DMS79 (cell line): ENCODE results near the gene NELL1.

Experiments
- DNase-seq: peaks from one replicate; lab custom pipeline; 2025; lab: John Stamatoyannopoulos, UW

Gene NELL1

DNA sequence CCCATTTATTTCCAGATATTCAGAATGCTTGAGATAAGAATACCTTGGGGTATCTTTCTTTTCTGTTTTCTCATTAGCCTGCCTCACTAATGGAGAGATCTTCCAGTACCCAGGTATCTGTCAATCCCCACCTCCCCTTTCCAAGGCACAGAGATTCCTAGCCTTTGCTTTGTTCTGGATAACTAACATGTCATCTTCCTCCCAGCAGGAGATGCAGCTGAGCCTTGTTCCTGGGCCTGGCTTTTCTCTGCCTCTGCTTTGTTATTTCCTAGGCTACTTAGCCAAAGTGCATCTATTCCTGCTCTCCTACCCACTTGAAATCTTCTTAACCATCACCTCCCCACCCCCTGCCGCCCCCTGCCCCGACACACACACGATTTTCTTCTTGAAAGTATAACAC is 297.1 kb downstream of the NELL1 start:
- no peak for DNase-seq

DNA sequence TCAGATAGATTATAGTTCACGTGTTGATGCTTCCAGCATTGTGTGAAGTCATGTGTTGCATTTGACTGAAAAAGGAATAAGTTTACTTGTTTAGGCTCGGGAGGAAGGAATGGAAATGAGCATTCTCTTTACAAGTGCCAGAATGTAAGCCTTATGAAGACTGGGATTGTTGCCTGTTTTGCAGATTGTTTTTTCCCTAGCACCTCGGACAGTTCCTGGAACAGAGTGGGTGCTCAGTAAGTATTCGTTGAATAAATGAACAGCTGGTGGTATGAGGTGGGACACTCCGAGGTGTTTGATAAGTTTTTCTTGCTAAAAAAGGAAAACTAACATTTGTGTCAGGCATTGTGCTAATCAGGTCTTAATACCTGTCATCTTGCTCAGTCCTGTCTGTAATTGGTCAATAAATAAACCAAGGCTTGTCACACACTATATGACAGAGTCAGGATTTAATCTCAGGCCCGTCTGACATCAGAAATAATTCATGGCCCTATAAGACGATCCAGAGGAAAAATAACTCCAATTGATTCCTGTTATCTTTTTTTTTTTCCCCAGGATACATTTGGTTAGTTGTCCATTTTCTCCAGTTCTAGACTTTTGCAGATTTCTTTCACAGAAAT is 304.7 kb downstream of the NELL1 start:
- DNase-seq: no peak

DNA sequence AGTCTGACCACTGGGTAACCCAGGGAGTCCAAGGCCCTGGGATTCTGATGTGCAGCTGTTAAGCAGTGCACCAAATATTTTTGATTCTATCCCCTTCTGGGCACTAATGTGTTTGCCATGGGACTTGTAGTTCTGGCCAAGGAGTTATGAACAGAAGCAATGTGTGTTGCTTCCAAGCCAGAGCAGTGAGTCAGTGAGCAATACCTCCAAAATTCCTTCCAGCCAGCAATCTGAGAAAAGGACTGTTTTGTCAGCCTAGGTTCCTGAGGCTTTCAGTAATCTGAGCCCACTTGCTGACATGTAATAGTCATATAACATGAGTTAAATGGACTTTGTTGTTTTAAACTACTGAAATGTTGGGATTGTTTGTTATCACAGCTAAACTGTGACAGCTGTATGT is 311.4 kb downstream of the NELL1 start:
- DNase-seq: no peak

DNA sequence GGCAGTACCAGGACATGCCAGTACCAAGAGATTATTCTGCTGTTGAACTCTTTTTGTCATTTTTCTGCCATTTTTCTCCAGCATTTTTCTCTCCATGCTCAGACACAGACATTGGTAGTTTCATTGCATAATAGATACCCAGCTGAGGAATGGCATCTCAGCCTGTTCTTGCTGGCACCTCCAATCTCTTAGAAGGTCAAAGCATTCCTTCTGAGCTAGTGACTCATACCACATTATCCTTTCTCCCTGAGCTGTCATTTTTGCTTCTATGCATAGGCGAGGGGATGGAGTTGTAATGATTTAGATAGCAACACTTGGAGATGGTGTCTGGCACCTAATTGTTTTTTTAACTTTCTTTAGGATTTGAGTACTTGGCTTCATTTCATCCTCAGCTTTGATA is 321.1 kb downstream of the NELL1 start:
- DNase-seq: no peak

DNA sequence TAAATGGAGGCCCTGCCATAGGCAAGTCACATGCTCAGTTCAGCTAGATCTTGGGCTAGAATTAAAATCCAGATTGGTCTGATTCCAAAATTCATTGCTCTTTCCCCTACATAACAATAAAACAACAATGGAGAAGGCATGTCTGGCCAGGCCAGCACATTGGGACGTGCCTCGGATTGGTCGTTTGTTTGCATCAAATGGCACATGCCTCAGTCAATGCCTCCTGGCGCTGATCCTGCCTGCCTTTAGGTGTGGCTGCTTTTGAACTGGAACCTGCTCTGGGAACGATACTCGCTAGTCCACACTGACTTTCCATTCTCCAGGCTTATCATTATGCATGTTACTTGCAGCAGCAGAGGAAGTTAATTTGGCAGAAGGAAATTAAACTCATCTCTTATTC is 322.1 kb downstream of the NELL1 start:
- DNase-seq: no peak

DNA sequence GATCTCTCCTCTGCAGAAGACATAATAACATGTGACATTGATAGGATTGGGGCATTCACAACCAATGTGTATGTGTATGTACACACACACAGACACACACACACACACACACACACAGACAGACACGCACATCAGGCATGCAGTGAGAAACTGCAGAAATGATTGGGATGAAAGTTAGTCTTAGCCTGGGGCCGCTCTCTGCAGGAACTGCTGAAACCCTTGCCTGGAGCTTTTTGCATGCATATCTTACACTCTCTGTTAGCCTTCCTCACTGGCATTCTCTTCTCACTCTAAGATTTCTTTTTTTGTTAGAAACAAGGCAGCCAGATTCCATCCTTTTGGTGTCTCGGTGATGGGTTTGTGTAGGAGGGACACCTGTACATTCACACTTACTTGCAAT is 337.9 kb downstream of the NELL1 start:
- DNase-seq: no peak

DNA sequence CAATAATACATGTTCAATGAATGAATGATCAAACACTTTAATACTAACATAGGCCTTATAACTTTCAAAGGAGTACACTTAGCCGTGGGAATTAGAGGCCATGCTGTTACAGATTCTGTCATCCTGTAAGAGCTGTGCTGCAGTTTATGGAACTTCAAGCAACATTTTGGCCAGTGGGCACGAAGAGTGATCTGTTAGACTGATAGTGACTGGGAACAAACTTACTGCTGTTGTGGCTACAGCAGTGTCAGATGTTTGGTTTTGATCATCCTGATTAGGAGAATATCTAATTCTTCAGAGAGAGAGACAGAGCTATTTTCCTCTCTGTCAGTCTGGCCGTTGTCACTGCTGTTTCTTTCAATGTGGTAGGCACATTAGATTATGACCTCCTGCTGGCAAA is 348.9 kb downstream of the NELL1 start:
- DNase-seq: no peak

DNA sequence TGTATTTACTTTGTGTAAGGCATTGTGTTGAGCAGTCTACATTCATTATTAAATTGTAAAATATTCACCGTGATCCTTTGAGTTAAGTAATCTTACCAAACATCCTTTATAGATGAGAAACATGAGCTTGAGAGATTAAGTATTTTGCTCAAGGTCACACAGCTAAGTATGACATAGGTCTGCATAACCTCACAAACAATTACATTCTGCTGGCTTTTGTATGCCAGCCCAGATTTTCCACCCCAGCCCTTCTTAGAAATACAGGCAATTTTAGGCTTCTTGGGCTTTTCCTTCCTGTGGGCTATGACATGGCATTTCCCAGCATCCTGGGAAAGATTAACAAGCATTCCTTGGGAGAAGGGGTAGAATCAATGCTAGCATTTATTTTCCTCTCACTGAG is 357.3 kb downstream of the NELL1 start:
- DNase-seq: no peak

DNA sequence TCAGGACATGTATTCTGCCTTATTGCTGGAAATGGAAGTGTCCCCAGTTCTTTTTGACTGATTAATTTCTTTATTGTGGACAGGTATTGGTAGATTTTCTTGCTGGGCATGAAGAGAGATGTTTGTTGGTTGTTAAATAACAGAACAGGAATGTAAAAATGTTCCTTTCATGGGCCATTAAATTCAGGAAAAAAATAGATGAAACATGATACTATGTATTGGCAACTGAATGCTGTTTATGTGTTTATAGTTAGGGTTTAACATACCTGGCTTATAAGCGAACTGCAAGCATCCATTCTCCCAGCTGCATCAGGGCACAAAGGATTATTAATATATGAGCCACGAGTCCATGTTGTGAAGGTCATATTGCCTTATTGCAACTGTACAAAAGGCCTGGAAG is 368.5 kb downstream of the NELL1 start:
- DNase-seq: no peak

DNA sequence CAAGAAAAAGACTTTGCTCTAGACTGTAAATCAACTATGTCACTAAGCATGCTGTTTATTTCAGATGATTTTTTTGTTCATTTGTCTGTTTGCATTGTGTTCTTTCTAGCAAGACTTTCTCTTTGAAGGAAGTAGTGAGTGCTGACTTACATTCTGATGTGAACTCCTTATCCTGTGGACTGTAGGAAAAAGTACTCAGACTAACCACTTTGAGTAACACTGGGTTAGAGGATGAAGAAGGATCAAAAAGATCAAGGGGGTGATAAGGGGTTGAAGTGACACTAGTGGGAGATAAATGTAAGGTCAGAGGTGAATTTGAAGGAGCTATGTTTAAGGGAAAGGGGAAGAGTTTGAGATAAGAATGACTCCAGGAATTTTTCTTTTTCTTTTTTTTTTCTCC is 369.4 kb downstream of the NELL1 start:
- DNase-seq: no peak

DNA sequence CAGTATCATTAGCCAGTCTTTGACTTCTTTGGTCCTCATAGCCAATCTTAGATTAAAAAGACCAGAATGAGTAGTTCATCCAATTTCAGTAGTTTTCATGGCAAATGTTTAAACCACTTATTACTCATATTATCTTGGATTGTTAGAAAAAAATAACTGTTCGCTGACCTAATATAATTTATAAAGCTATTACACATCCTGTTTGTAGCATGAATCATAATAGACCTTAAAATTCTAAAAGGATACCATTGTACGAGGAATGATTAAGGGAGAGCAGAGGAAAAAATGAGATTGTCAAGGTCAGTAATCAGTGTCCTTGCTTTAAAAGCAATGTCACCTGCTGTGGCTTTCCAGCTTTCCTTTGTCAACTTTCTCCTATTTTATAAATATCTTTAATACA is 371.2 kb downstream of the NELL1 start:
- no peak for DNase-seq

DNA sequence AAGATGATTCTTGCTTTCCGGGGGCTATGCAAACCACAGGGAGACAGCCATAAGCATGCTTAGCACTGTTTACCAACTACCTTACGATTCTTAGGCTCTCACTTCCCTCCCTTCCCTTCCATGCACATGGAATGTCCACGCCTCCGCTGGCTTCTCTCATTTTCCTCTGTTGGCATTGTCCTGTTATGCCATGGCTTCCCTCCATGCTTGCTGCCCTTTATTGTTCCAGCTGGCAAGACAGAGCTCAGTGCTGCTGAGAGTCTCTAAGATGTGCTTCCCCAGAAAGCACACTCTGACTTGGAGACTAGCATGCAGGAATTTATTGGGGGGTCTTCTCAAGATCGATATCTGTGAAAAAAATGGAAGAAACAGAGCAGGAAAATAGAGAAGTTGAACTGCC is 379.2 kb downstream of the NELL1 start:
- DNase-seq: no peak

DNA sequence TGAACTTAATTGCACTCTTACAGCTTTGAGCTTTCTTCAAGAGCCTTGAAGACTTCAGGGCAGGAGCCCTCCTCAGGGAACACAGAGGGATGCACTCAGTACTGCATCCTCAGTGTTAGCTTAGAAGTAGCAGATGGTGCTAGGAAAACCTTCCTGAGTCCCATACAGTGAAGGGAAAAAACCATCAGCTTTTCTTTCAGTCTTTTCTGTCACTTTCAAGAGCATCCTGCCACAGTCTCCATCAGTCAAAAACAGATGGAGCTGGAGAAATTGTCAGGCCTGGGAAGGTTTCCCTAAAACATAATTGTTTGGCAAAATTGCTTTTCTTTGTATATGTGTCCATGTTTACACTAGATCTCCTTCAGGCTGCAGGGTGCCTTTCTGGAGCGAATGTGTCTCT is 384.1 kb downstream of the NELL1 start:
- DNase-seq: no peak

DNA sequence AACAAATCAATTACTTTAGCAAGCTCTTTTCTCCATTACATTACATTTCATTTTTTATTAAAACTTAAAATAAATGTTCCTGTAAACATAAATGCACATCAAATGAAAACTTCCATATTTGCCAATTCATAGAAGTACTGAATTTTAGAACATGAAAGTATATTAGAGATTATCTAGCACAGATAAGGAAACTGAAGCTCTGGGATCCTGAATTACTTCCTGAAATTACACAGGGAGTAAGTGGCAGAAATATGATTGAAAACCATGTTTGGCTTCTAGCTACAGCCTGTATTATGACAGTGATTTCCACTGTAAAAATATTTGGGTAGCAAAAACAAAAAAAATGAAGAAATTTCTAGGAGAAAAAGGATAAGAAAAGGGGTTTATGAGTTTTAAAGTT is 387.3 kb downstream of the NELL1 start:
- no peak for DNase-seq

DNA sequence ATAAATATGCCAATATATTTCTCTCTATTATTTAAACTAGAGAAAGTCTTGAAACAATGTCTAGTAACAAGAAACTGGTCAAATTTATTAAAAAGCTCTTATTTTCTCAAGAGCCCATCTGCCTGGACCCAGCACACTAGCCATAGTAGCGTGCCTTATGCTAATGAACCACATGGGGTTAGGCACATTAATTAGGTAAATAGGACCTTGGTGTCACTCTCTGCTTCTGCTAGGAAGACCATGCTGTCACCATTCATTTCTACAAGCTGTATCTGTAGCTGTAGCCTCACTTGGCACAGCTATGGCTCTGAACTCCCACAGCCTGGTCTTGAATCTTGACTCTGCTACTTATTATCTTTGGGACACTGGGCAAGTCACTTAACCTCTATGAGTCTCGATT is 390.5 kb downstream of the NELL1 start:
- DNase-seq: no peak

DNA sequence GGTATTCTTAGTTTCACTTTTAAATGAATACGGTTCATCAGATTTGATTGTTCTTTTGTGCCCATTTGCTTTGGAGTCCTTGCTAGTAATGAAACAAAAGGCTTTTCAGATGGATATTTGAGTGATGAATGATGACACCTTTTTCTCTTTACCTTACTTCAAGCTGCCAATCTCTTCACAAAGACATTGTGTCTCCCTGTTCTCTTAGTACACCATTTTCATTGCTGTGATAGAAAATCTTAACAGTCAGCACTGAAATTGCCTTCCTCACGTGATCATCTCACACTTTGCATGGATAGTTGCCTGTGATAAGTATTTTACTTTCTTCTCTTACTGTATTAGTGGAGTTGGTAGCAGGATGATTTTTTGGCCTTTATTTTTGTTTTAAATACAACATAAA is 396.6 kb downstream of the NELL1 start:
- DNase-seq: no peak

DNA sequence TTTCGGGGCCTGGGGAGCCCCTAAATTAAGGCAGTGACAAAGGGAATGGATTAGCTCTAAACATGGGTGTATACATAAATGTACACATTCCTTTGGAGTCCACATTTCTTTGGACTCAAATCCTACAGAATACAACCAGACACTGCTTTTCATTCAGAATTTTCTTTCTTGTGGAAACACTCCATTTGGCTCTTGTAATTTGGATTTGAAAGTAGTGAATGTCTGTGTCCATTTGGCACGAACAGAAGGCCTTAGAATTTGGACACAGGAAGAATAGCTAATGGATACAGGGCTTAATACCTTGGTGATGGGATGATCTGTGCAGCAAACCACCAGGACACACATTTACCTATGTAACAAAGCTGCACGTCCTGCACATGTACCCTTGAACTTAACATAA is 399.5 kb downstream of the NELL1 start:
- DNase-seq: no peak

DNA sequence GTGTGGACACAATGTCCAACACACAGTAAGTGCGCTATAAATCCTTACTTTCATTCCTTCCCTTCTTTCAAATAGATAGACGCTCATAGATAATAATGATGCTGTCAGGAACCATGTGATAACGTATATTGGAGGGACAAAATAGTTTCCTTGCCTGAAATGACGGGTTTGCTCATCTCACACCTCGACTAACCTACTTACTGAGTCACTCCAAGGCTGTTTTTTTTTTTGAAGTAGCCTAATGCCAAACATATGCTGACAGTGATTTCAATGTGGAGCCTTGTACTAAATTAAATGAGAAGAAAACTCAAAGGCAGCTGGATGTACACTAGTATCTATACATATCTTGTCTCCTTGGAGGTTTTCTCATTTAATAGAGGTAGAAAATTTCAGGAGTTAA is 400.5 kb downstream of the NELL1 start:
- no peak for DNase-seq

DNA sequence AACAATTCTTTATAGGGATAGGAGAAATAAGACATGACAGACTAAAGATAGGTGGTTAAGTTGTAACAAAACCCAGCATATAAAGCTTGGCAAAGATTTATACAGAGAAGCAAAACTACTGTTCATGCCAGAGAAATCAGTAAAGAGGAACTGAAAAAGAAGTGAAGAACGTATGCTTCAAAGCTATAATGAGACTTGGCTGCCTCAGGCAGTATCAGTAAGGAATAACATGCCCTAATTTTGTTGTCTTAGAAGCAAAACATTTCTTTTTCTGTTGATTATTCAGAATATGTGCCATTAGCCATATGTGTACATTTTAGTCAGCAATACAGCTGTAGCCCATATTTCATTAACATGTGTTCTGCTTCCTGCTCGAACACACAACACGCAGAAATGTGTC is 403.2 kb downstream of the NELL1 start:
- DNase-seq: no peak

DNA sequence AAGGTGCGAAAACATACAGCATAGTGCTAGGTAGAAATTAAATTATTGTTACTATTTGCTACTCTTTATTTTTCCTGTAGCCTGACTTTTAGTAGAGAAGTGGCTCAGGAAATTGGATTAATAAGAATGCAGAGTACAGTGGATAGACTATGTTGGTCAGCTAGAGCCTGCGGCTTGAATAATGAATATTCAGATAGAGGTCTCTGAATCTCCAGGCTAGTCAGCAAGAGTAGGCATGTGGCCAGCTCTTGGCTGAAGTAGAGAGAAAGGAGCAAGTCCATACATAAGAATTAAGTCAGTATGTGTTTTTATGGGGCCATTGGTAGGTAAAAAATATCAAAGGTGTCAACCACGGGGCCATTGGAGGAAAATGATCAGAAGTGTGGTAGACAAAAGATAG is 413.5 kb downstream of the NELL1 start:
- no peak for DNase-seq

DNA sequence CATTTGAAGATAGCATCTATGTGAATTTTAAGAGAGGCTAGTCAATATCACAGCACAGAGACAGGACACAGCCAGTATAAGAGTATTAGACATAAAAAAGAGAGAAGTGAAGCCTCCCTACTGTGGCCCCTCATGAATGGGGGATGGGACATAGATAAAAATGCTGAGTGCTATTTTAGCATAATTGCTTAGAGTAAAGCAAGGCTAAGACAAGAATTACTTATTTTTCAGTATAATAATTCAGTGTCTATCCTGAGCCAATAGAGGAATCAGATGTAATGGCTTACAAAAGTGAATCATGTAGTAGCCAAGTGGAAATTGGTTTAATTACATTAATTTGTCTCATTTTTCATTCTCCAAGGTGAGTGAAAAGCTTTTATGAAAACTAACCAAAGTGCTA is 419.5 kb downstream of the NELL1 start:
- DNase-seq: no peak

DNA sequence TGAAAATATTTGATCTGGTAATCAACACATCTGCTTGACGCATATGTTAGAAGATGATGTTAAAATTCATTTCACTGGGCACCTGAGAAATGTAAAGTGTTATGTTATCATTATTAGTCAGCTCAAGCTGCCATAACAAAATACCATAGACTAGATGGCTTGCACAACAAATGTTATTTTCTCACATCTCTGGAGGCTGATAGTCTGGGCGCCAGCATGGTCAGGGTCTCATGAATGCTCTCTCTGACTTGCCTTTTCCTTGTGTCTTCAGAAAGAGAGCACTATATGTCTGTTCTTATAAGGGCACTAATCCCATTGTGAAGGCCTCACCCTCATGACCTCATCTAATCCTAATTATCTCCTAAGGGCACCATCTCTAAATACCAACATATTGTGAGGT is 435.3 kb downstream of the NELL1 start:
- no peak for DNase-seq

DNA sequence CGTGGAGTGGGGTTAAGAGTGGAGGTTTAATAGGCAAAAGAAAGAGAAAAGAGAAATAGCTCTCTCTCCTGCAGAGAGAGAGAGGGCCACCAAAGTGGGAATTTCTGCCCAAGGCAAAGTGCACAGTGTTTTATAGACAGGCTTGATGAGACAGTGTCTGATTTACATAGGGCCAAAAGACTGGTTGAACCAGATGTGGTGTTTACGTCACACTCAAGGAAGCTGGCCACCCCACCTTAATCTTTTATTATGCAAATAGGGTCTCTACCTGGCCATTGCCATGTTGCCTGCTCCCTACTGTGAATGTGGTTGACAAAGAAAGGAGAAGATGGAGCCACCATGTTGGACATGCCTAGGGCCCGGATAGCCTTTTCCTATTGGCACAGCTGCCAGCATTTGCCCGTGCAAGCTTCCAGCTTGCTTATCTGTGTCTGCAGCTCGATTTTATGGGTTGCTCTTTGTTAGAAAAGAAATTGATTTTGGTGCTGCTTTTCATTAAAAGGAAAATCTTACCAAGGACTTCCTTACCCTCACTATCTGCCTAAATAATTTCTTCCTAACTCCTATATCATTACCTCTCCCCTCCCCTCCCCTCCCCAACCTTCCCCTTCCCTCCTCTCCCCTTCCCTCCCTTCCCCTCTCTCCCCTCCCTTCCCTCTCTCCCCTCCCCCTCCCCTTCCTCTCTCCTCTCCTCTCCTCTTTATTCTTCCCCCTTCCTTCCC is 436.0 kb downstream of the NELL1 start:
- no peak for DNase-seq

DNA sequence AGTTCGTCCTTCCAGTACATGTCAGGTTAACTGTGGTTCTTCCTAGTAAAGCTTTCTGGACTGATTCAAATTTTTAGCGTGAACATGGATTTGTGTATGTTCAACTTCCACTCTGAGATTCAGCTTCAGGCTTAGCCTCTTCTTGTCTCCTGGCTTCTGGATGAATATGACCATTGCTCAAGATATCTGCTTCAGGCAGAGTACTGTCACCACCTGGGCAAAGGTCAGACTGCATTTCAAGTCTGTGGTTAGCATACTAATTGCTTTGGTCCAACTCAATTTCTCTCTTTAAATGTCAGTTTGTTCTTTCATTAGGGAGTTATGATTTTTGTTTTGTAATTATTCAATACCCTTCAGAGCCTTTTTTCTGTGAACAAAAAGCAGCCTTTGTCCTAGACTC is 440.0 kb downstream of the NELL1 start:
- no peak for DNase-seq
